WTC11 (cell line): ENCODE results near the gene CCDC158. TPM values are rescaled to one million over a fixed set of nuclear protein-coding genes. Genes with fewer than 3 reads are reported as not detected.
A peak's percentile ranks its signal among the peaks of the same experiment; 100 is the strongest.

Experiments
- ATAC-seq: fragments of 200-7000 bp; cut with Tn5 transposase; 2 replicates; pipeline ENCODE4 v1.10.0; 2021; ENCODE audit warnings: mild to moderate bottlenecking, moderate library complexity
- CTCF ChIA-PET: fragments of 300-600 bp; sonication (Branson Sonifier 250); formaldehyde crosslinking; loops from one replicate; lab custom pipeline; 2021; ENCODE audit warnings: antibody characterized with exemption; lab: Charles Lee
- POLR2A ChIA-PET: fragments of 350-600 bp; sonication (Branson Sonifier 250); formaldehyde crosslinking; loops from one replicate; lab custom pipeline; 2021; ENCODE audit warnings: antibody characterized with exemption; lab: Charles Lee
- DNase-seq: peaks from one replicate; pipeline ENCODE4 v3.0.0; 2021; ENCODE audit warnings: low spot score
- H3K27ac Mint-ChIP-seq: 2 replicates; pipeline ENCODE4 v1.8.0; 2021; ENCODE audit warnings: mixed read lengths
- H3K27me3 Mint-ChIP-seq: 2 replicates; pipeline ENCODE4 v1.8.0; 2021; ENCODE audit warnings: low read depth, mild to moderate bottlenecking, moderate library complexity, mixed read lengths
- H3K36me3 Mint-ChIP-seq: 2 replicates; pipeline ENCODE4 v1.8.0; 2021; ENCODE audit warnings: mixed read lengths
- H3K4me1 Mint-ChIP-seq: 2 replicates; pipeline ENCODE4 v1.8.0; 2022; ENCODE audit warnings: mixed read lengths
- H3K4me3 Mint-ChIP-seq: 2 replicates; pipeline ENCODE4 v1.8.0; 2021; ENCODE audit warnings: mild to moderate bottlenecking, moderate library complexity, mixed read lengths
- H3K9me3 Mint-ChIP-seq: 2 replicates; pipeline ENCODE4 v1.8.0; 2021; ENCODE audit warnings: mixed read lengths
- AR ChIP-seq: fragments of 250-450 bp; sonication (Bioruptor Pico); IDR thresholded peaks from 2 replicates; pipeline ENCODE4 v1.9.0; 2021; ENCODE audit warnings: mild to moderate bottlenecking
- CBFB ChIP-seq: sonication (generic); formaldehyde crosslinking; IDR thresholded peaks from 2 replicates; pipeline ENCODE4 v1.8.1; 2022; ENCODE audit warnings: mild to moderate bottlenecking, low read depth, missing genetic modification reagents
- ESRRA ChIP-seq: sonication (generic); formaldehyde crosslinking; IDR thresholded peaks from 2 replicates; pipeline ENCODE4 v1.8.1; 2022; ENCODE audit warnings: mild to moderate bottlenecking, missing genetic modification reagents, borderline replicate concordance
- GRHL2 ChIP-seq: fragments of 250-450 bp; sonication (Bioruptor Pico); IDR thresholded peaks from 2 replicates; pipeline ENCODE4 v1.8.0; 2022; ENCODE audit warnings: mild to moderate bottlenecking, moderate library complexity; ENCODE audit not compliant: insufficient replicate concordance, severe bottlenecking
- IRF1 ChIP-seq: sonication (generic); formaldehyde crosslinking; IDR thresholded peaks from 2 replicates; pipeline ENCODE4 v1.8.0; 2023; ENCODE audit warnings: missing genetic modification reagents
- MLX ChIP-seq: sonication (generic); formaldehyde crosslinking; IDR thresholded peaks from 2 replicates; pipeline ENCODE4 v1.8.1; 2023; ENCODE audit warnings: mild to moderate bottlenecking, missing genetic modification reagents, moderate library complexity
- NFE2L1 ChIP-seq: sonication (generic); formaldehyde crosslinking; IDR thresholded peaks from 2 replicates; pipeline ENCODE4 v1.8.1; 2023; ENCODE audit warnings: missing genetic modification reagents
- PRDM15 ChIP-seq: sonication (generic); formaldehyde crosslinking; IDR thresholded peaks from 2 replicates; pipeline ENCODE4 v1.8.0; 2022; ENCODE audit warnings: missing genetic modification reagents
- RORB ChIP-seq: fragments of 250-450 bp; sonication (Bioruptor Pico); IDR thresholded peaks from 2 replicates; pipeline ENCODE4 v1.9.0; 2021; ENCODE audit warnings: mild to moderate bottlenecking
- TEAD1 ChIP-seq: sonication (generic); formaldehyde crosslinking; IDR thresholded peaks from 2 replicates; pipeline ENCODE4 v1.8.0; 2022; ENCODE audit warnings: mild to moderate bottlenecking, missing genetic modification reagents
- TP53 ChIP-seq: sonication (generic); formaldehyde crosslinking; IDR thresholded peaks from 2 replicates; pipeline ENCODE4 v1.8.1; 2023; ENCODE audit warnings: mild to moderate bottlenecking, missing genetic modification reagents
- USF2 ChIP-seq: sonication (generic); formaldehyde crosslinking; IDR thresholded peaks from 2 replicates; pipeline ENCODE4 v1.8.1; 2023; ENCODE audit warnings: mild to moderate bottlenecking, missing genetic modification reagents, moderate library complexity
- ZNF121 ChIP-seq: sonication (generic); formaldehyde crosslinking; IDR thresholded peaks from 2 replicates; pipeline ENCODE4 v1.8.0; 2023; ENCODE audit warnings: missing genetic modification reagents
- ZNF232 ChIP-seq: sonication (generic); formaldehyde crosslinking; IDR thresholded peaks from 2 replicates; pipeline ENCODE4 v1.8.0; 2022; ENCODE audit warnings: mild to moderate bottlenecking, missing genetic modification reagents
- ZNF423 ChIP-seq: fragments of 250-450 bp; sonication (Bioruptor Pico); IDR thresholded peaks from 2 replicates; pipeline ENCODE4 v2.1.2; 2022; ENCODE audit warnings: mild to moderate bottlenecking, moderate library complexity
- ZNF512 ChIP-seq: sonication (generic); formaldehyde crosslinking; IDR thresholded peaks from 2 replicates; pipeline ENCODE4 v1.8.1; 2022; ENCODE audit warnings: missing genetic modification reagents, borderline replicate concordance
- total RNA-seq: library from RNA; stranded (reverse); gene quantifications from 3 replicates; pipeline ENCODE4 v1.2.3, GENCODE V29; 2021
- TF ChIP-seq, protein P1 (sequence below): sonication (generic); formaldehyde crosslinking; IDR thresholded peaks from 2 replicates; pipeline ENCODE4 v1.8.1; 2022; ENCODE audit warnings: low read depth, missing genetic modification reagents, borderline replicate concordance

The CCDC158 gene
- total RNA-seq, 1 experiment from 2014 or later = 0.15 TPM

DNA sequence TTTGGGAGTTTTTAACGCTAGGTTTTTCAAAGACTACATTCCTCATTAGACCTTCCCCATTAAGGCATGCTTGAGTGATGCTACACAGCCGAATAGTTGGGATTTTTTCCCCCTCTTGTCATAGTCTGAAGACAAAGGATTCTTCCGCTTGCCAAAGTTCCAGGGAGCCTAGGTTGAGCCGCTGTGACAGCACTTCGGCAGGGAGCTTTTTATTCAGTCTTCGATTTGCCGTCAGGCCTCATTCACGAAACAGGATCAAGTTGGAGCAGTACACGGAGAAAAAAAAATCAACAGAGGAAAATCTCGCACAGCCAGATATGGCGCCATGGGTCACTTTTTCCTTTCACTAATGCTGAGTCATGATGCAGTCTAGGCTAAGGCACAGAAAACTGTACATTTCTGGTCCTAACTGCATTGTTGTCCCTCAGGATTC lies 38.4 kb upstream of the CCDC158 start:
- Mint-ChIP-seq H3K36me3 (peaks cover 29% of the 10 kb centered on the region), H3K9me3 (peaks cover 28% of the 10 kb centered on the region), H3K4me3 (peak overlapping the region; percentile 34), H3K27me3 (no peaks in the 10 kb centered on the region; the same call in 1 of the 2 replicates), H3K27ac (peak overlapping the region; percentile 96), H3K4me1 (peaks cover 35% of the 10 kb centered on the region)
- peak; percentile 60 for DNase-seq
- ATAC-seq = peak; percentile 98
- ChIA-PET CTCF (interaction anchor here (1.0 to 2.3 kb wide), 4 partner anchors 10 to 46 kb away, joined by 4 to 9 read pairs (median 7); partner anchors contain the start of gene SHROOM3), POLR2A (interaction anchor here (1.0 kb wide), 1 partner anchor 26 kb away, joined by 3 read pairs; no protein-coding TSS in a partner anchor)
- TF ChIP-seq NFE2L1 (CRISPR knock-in tag) (peak; percentile 76; the same call in 1 of the 2 replicates), TEAD1 (CRISPR knock-in tag) (peak; percentile 94; the same call in 1 of the 2 replicates), ZNF232 (no peak), TP53 (CRISPR knock-in tag) (no peak)

GRCh38 chr4:76458825-76459224 lies 37.9 kb upstream of the CCDC158 start:
- H3K9me3 Mint-ChIP-seq = peaks cover 23% of the 10 kb centered on the region
- DNase-seq = peak; percentile 42
- TF ChIP-seq, protein P1, sequence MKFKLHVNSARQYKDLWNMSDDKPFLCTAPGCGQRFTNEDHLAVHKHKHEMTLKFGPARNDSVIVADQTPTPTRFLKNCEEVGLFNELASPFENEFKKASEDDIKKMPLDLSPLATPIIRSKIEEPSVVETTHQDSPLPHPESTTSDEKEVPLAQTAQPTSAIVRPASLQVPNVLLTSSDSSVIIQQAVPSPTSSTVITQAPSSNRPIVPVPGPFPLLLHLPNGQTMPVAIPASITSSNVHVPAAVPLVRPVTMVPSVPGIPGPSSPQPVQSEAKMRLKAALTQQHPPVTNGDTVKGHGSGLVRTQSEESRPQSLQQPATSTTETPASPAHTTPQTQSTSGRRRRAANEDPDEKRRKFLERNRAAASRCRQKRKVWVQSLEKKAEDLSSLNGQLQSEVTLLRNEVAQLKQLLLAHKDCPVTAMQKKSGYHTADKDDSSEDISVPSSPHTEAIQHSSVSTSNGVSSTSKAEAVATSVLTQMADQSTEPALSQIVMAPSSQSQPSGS = no peak
- TF ChIP-seq USF2 = no peak
- TF ChIP-seq MLX = no peak
- no peak for TF ChIP-seq PRDM15 (CRISPR knock-in tag)
- no peak for TF ChIP-seq AR (CRISPR knock-in tag)
- no peak for TF ChIP-seq IRF1
- ChIA-PET POLR2A (interaction anchor here (1.0 kb wide), 1 partner anchor 25 kb away, joined by 3 read pairs; no protein-coding TSS in a partner anchor), CTCF (interaction anchor here (1.0 to 2.3 kb wide), 4 partner anchors 11 to 46 kb away, joined by 4 to 9 read pairs (median 7); partner anchors contain the start of gene SHROOM3)
- H3K4me1 Mint-ChIP-seq = peaks cover 35% of the 10 kb centered on the region
- peak overlapping the region; percentile 96 for H3K27ac Mint-ChIP-seq
- no peaks in the 10 kb centered on the region; the same call in 1 of the 2 replicates for H3K27me3 Mint-ChIP-seq
- H3K36me3 Mint-ChIP-seq = peaks cover 24% of the 10 kb centered on the region
- ATAC-seq = peak; percentile 6; the same call in 1 of the 2 replicates
- H3K4me3 Mint-ChIP-seq = peak overlapping the region; percentile 34

GRCh38 chr4:76458297-76458696 lies 37.4 kb upstream of the CCDC158 start:
- TF ChIP-seq GRHL2 (CRISPR knock-in tag) (no peak), ZNF423 (no peak), ESRRA (CRISPR knock-in tag) (no peak), ZNF121 (CRISPR knock-in tag) (no peak), ZNF512 (CRISPR knock-in tag) (no peak), RORB (no peak), CBFB (CRISPR knock-in tag) (no peak)
- TF ChIP-seq, all 79 proteins: peak for 0
- ChIA-PET CTCF (interaction anchor here (1.6 to 2.3 kb wide), 3 partner anchors 23 to 47 kb away, joined by 6 to 9 read pairs (median 8); partner anchors contain the start of gene SHROOM3), POLR2A (no interaction called here)
- DNase-seq (no peak), ATAC-seq (no peak)
- H3K27me3 Mint-ChIP-seq = no peaks in the 10 kb centered on the region
- peaks cover 19% of the 10 kb centered on the region for H3K36me3 Mint-ChIP-seq
- H3K4me1 Mint-ChIP-seq = peaks cover 35% of the 10 kb centered on the region
- peak overlapping the region; percentile 96 for H3K27ac Mint-ChIP-seq
- no peak overlapping the region for H3K4me3 Mint-ChIP-seq
- H3K9me3 Mint-ChIP-seq = peaks cover 18% of the 10 kb centered on the region
